Hindlimb muscle (tissue), 1 donor: ENCODE results near the gene SLC9A8. TPM values are rescaled to one million over a fixed set of nuclear protein-coding genes. Genes with fewer than 3 reads are reported as not detected.

ENCODE experiments used
- DNase-seq: peaks from one replicate; pipeline ENCODE4 v3.0.0-alpha.2; 2013
- polyA plus RNA-seq: library from polyadenylated mRNA; unstranded; fragments of 120-200 nt; gene quantifications from one replicate; pipeline ENCODE4 v1.2.1, GENCODE V29; 2013; ENCODE audit not compliant: insufficient read length

SLC9A8 gene
- polyA plus RNA-seq, 1 donor = 6.7 TPM

- DNase-seq = no peak
Observed at GRCh38 chr20:49813305-49813974, 812 bp downstream of the SLC9A8 start.

DNA sequence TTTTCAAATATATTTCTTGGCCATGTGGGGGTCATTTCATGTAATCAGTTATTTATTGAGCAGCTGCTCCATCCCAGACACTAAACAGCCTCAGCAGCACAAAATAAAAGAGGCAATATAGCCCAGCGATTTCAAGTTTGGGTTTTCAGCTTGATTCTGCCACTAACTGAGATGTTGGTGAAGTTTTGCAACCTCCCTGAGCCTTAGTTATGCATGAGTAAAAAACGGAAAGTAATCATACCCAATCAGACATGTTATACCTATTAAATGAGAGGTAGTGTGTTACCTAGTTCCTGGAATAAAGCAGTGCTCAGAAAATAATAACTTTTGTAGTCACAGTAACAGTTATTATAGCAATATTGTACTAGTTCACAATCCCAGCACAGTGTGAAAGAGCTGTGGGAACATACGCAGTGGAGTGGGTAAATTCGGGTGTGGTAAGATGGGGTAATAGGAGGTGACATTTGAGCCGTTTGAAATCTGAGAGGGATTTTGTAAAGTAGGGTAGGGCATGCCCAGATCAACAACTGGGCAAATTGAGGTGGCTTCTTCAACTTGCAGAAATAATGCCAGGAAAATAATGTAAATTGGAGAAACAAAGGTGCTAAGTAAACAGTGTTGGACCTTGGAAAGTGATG, 1.5 kb downstream of the SLC9A8 start:
- DNase-seq = no peak

- DNase-seq = no peak
Observed at GRCh38 chr20:49818816-49819215, 6.2 kb downstream of the SLC9A8 start.

DNA sequence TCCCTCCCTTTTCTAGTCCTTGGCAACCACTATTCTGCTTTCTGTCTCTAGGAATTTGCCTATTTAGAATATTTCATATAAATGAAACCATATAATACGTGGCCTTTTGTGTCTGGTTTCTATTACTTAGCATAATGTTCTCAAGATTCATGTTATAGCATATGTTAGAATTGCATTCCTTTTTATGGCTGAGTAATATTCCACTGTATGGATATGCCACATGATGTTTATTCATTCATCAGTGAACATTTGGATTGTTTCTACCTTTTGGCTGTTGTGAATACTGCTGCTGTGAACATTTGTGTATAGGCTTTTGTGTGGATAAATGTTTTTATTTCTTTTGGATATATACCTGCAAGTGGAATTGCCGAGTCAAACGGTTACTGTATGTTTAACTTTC, 7.1 kb downstream of the SLC9A8 start:
- DNase-seq = no peak

DNA sequence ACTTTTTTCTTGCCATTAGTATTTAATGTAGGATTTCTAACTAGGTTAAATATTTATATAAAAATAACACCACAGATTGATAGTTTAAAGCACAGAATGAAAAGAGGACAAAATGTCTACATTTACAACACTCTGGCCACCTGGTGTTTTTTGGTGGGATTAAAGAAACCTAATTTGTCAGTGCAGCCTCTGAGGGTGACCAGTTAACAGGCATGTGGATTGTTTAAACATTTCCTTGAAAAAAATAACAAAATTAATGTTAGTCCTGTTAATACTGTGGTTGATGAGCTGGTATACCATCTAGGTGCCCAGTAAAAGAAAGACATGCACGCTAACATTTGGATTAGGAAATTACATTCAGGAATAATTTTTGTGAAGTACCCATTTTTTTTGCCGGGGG, 8.8 kb downstream of the SLC9A8 start:
- DNase-seq = no peak

- no peak for DNase-seq
Observed at GRCh38 chr20:49821870-49822331, 9.3 kb downstream of the SLC9A8 start.

DNA sequence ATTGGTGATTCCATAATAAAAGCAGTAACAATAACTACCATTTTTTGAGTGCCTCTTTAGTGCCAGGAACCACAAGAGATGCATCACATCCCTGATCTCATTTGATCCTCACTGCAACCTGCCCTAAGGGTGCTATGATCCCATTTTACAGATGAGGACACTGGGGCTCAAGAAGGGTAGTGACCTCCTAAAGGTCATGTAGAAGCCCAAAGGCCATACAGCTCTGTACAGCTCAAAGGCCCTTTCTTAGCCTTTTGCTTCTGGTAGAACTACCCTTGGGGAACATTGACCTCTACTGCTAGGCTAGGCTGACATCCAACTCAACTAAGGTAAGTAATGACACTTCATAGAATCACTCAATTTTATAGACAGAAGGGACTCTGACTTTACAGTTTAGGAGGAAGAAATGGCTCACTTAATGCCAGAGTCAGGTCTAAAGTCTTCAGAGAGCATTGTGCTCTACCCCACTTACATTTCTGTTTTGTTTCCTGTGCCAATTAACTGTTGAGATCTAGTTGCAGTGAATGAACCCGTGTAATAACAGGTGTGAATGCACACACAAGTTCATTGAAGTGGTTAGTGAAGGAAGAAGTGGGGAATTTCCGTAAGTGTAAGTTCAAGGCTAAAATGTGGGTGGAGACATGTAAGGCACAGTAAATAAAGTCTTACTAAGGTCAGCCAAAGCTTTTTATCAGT, 10.7 kb downstream of the SLC9A8 start:
- DNase-seq = no peak

GRCh38 chr20:49824206-49824605, 11.6 kb downstream of the SLC9A8 start:
- no peak for DNase-seq

DNA sequence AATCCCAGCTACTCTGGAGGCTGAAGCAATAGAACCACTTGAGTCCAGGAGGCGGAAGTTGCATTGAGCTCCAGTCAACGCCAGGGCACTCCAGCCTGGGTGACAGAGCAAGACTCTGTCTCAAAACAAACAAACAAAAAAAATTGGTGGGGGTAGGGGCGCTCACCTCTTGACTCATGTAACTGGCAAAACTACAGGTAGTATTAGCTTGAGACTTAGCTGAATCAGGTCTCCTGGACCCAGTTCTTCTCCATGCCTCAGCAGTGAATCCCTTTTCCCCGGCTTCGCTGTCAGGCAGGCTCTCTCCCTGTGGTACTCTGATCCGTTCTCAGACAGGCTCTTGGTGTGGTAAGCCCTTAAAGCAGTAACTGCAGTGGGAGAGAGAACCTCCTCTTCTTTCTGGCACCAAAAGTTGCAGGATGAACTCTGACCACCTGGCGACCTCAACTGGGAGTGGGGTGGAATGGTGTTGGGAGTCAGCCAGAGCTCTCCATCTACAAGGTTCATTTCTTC, 12.9 kb downstream of the SLC9A8 start:
- no peak for DNase-seq

- no peak for DNase-seq
Observed at GRCh38 chr20:49831022-49831769, 18.6 kb downstream of the SLC9A8 start.

DNA sequence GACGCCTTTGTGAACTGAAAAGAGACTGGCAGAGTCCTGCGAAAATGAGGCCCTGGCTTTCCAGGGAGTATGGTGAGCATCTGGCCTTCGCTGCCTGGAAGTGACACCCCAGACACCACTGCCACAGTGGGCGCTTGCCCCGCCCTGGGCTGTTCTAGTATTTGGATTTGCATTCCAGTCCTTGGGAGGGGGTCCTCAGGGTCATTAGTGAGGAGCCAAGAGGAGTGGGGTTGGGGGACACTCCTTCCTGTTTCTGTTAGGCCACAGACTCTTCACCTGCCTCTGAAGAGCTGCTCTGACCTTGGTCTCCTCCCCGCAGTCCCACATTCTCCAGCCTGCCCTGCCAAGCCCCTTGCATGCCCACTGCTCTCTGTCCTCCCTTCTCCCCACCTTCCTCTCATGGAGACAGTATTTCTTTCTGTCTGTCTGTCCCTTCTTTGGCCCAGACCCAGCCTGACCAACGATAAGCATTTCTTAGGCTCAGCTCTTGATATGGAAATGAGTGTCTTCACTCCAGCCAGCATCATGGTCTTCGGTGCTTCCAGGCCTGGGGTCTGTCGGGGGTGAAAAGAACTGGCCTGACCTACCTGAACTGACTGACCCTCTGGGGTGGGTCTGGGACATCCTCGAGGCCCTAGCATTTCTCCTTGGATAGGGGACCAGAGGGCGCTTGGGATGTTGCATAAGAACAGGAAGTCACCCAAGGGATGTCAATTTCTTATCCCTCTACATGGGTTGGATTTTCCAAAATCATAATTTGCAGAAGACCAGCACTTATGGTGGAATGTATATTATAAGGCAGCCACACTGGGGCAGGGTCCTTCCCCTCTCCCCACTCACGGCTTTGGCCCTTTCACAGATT, 19.4 kb downstream of the SLC9A8 start:
- DNase-seq = no peak

GRCh38 chr20:49832632-49833327, 20.2 kb downstream of the SLC9A8 start:
- DNase-seq = no peak

DNA sequence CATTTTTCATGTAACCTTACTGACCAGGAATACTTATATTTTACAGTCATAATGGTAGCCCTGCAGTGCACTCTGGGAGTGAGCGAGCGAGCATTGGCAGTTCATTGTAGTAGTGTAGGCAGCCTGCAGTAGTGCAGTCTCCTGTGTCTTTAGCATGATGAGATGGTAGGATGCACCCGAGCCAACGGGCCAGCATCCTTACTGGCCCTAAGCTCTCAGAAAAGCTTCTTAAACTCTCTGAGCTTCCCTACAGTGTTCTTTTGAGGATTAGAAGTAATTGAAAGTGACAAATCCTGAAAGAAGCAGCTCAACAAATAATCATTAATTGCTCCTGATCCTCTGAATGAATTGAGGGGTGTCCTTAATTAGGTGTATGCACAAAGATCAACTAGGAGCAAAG, 20.9 kb downstream of the SLC9A8 start:
- no peak for DNase-seq

DNA sequence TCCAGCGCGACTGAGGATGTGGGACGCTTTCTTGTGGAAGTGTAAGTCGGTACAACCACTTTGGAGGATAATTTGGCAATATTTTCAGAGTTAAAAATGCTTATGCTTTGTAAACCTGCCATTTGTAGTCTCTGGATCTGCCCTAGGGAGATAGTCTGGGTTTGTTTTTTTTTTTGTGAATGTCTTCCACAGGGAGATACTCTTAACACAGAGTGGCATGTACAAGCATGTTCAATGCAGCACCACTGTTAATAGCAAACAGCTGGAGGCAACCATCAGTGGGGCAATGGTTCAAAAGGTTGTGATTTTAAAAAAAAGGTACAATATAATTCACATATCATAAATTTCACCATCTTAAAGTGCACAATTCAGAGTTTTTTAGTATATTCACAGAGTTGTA, 22.4 kb downstream of the SLC9A8 start:
- no peak for DNase-seq

- DNase-seq = no peak
Observed at GRCh38 chr20:49838546-49838945, 25.9 kb downstream of the SLC9A8 start.

GRCh38 chr20:49843139-49843538, 30.5 kb downstream of the SLC9A8 start:
- DNase-seq = no peak

GRCh38 chr20:49843770-49844380, 31.2 kb downstream of the SLC9A8 start:
- no peak for DNase-seq

DNA sequence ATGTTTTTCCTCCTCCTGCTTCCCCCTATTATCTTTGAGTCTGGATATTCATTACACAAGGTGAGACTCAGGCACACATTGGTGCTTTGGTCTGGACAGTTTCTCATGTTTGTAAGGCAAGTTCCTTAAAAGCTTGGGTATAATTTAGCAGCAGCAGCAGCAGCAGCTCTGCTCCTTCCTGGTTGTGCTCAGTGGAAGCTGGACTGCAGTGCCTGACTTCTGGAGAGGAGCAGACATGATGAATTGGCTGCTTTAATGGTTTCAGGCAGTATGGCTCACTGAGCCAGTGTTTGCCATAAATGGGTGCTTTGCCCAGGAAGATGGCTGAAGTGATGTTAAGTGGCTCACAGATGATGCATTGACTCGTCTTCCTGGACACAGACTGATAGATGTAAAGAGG, 32.4 kb downstream of the SLC9A8 start:
- no peak for DNase-seq

- peak; percentile 40 for DNase-seq
Observed at GRCh38 chr20:49846206-49846807, 33.7 kb downstream of the SLC9A8 start.
